OCI-M1 (cell line): Measurements from ENCODE around the gene TFIP11.

Experiments used
- DNase-seq: peaks from one replicate; lab custom pipeline; 2025; lab: John Stamatoyannopoulos, UW

TFIP11 gene

GRCh38 chr22:26503758-26504157 lies 8.5 kb downstream of the TFIP11 start:
- no peak for DNase-seq

GRCh38 chr22:26502688-26503561 lies 9.3 kb downstream of the TFIP11 start:
- peak; percentile 80 for DNase-seq

- DNase-seq = no peak
Observed at GRCh38 chr22:26501996-26502395, 10.3 kb downstream of the TFIP11 start.

- no peak for DNase-seq
Observed at GRCh38 chr22:26499188-26499703, 13.0 kb downstream of the TFIP11 start.

GRCh38 chr22:26496456-26496855 lies 15.8 kb downstream of the TFIP11 start:
- DNase-seq = no peak

- DNase-seq = no peak
Observed at GRCh38 chr22:26494506-26494905, 17.8 kb downstream of the TFIP11 start.

- no peak for DNase-seq
Observed at GRCh38 chr22:26492220-26492619, 20.1 kb downstream of the TFIP11 start.

GRCh38 chr22:26489447-26490036 lies 22.7 kb downstream of the TFIP11 start:
- DNase-seq = no peak

GRCh38 chr22:26487996-26488395 lies 24.3 kb downstream of the TFIP11 start:
- no peak for DNase-seq

- DNase-seq = no peak
Observed at GRCh38 chr22:26486394-26486793, 25.9 kb downstream of the TFIP11 start.

GRCh38 chr22:26485806-26486390 lies 26.4 kb downstream of the TFIP11 start:
- no peak for DNase-seq

- DNase-seq = peak; percentile 34
Observed at GRCh38 chr22:26485013-26485412, 27.3 kb downstream of the TFIP11 start.

- no peak for DNase-seq
Observed at GRCh38 chr22:26484360-26484706, 27.9 kb downstream of the TFIP11 start.

GRCh38 chr22:26483439-26484359 lies 28.6 kb downstream of the TFIP11 start, which contains the start of the genes HPS4 and SRRD:
Gene HPS4 (minus strand): TSS chr22:26483783. CDS start chr22:26481762, 2,021 bp downstream.
Gene SRRD (plus strand): TSS chr22:26483877. CDS start chr22:26483891, 14 bp downstream.
- DNase-seq = peak; percentile 98

GRCh38 chr22:26483043-26483438 lies 29.2 kb downstream of the TFIP11 start:
- DNase-seq = no peak

GRCh38 chr22:26482161-26482560 lies 30.1 kb downstream of the TFIP11 start:
- DNase-seq = peak; percentile 62

GRCh38 chr22:26481694-26482093 lies 30.6 kb downstream of the TFIP11 start:
- DNase-seq = no peak

GRCh38 chr22:26481112-26481693 lies 31.1 kb downstream of the TFIP11 start:
- no peak for DNase-seq

GRCh38 chr22:26480611-26480932 lies 31.7 kb downstream of the TFIP11 start:
- DNase-seq = no peak

- peak; percentile 94 for DNase-seq
Observed at GRCh38 chr22:26479792-26480610, 32.3 kb downstream of the TFIP11 start.
